NOMO-1 treated with dmso at 0.1 percent for 144 hours (cell line): ENCODE results near the gene STX17.
"Not testable (repeated sequence)": the region's sequence is repeated elsewhere in the genome, so short reads cannot be mapped to it uniquely, and the experiment has no call there.

Experiments
- DNase-seq: peaks from one replicate; lab custom pipeline; 2025; ENCODE audit not compliant: unreplicated experiment; lab: John Stamatoyannopoulos, UW

Gene STX17

DNA sequence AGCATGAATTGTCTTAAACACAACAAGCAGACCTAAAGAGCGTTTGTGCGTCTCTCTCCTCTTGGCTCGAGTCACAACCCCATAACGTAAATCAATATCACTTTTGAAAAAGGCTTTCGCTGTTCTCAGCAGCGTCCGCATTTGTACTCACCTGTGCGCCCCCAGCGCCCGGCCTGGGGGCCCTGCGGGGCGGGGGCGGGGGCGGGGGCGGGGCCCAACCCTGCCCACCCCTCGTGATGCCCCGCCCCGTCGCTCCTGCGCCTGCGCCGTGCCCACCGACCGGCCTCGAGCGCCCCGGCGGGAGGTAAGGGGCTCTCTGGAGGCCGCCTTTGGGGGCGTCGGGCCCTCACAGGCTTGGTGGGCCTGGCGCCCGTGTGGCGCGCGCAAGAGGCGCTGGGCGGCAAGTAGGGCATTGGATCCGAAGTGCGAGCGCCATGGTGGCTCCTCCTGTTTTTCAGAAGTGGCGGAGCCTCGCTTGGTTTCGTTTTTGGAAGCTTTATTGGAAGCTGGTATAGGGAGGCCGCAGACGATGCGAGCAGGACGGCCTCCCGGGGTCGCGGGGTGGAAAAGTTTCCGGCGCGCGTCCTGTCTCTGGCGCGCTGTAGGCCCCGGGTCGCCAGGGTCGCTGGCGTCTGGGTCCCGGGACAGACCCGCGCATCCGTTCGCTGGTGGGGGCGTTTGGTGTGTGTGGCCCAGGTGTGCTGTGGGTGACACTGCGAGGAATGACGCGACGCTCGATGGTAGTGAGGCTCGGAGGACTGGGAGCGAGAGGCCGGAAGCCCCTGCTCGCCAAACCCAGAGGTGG lies at the start of gene STX17:
Gene STX17, plus strand, starts transcription at position 252 of the 805 bp plus-strand sequence. CDS start 8,586 bp downstream, outside the sequence.
- DNase-seq, result peak; percentile 45

DNA sequence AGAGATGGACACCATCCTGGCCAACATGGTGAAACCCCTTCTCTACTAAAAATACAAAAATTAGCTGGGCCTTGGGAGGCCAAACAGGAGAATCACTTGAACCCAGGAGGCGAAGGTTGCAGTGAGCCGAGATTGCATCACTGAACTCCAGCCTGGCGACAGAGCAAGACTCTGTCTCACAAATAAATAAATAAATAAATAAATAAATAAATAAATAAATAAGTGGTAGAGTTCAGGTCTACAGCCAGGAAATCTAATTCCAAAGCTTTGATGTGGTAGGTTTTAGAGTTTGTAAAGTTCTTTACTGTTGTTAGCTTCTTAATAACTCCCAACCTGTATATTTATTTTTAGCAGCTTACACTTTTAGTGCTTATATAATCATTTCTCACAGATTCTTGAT lies 48.9 kb upstream of the STX17 start:
- DNase-seq, result not testable (repeated sequence)

GRCh38 chr9:99858087-99858486 lies 48.4 kb upstream of the STX17 start:
- no peak for DNase-seq

DNA sequence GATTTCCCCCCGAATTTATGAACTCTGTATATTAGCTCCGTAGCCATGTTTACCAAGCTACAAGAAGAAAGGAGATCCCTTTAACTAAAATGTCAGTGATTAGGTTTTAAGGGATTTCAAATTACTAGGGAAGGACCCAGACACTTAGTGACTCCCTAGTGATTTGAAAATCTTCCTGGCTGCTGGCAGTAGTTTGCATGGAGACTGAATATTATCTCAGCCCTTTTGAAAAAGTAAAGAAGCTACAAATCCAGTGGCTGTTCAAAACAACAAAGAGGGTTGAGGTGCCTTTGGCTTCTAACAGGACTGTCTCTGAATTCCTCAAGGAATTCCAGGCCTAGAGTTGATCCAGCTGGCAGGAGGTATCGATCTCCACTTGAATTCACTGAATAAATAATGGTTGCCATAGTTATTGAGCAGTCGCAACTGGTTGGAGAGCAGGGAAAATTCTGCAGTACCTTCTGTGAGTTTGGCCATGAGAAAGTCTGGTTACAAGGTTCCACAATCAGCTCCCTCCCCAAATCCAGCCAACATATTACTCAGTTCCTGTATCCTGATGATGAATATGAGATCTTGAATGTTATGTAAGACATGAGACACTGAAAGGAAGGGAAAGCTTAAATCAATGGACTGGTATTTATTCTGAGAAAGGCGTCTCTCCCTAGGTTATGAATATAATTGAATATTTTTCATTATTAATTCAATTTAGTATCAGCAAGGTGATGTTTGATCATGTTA lies 47.0 kb upstream of the STX17 start:
- no peak for DNase-seq

- no peak for DNase-seq
These were observed 46.2 kb upstream of the STX17 start for GRCh38 chr9:99860266-99860665.

GRCh38 chr9:99863955-99864354 lies 42.5 kb upstream of the STX17 start:
- DNase-seq, result no peak

- no peak for DNase-seq
These were observed 40.1 kb upstream of the STX17 start for GRCh38 chr9:99866398-99866797.

DNA sequence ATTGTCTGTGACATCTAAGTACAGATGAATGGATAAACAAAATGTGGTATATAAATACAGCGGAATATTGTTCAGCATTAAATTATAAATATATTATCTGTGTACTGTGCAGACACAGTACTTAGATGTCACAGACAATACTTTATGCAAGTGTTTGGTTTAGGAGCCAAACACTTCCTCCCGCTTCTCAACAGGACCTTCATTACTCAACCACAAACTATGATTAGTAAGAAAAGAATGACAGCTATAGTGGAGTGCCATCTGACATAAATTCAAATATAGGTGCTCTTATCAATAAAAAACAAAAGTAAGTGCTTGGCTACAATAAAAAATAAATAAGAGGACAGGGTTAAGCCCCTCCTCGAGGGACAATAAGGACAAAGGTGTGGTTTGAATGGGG lies 38.9 kb upstream of the STX17 start:
- no peak for DNase-seq

DNA sequence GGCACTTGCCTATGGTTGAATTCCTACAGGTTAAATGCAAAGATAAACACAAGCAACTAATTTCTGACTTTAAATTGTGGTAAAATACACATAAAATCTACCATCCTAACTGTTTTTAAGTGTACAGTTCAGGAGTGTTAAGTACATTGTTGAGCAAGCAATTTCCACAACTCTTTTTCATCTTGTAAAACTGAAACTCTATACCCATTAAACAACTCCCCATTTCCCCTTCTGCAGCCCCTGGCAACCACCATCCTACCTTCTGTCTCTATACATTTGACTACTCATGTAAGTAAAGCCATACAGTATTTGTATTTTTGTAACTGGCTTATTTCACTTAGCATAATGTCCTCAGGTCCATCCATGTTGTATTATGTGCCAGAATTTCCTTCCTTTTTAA lies 38.5 kb upstream of the STX17 start:
- DNase-seq, result no peak

- DNase-seq, result no peak
These were observed 37.6 kb upstream of the STX17 start for GRCh38 chr9:99868845-99869244.

- no peak for DNase-seq
These were observed 36.3 kb upstream of the STX17 start for GRCh38 chr9:99870126-99870525.

- no peak for DNase-seq
These were observed 32.9 kb upstream of the STX17 start for GRCh38 chr9:99873531-99873930.

DNA sequence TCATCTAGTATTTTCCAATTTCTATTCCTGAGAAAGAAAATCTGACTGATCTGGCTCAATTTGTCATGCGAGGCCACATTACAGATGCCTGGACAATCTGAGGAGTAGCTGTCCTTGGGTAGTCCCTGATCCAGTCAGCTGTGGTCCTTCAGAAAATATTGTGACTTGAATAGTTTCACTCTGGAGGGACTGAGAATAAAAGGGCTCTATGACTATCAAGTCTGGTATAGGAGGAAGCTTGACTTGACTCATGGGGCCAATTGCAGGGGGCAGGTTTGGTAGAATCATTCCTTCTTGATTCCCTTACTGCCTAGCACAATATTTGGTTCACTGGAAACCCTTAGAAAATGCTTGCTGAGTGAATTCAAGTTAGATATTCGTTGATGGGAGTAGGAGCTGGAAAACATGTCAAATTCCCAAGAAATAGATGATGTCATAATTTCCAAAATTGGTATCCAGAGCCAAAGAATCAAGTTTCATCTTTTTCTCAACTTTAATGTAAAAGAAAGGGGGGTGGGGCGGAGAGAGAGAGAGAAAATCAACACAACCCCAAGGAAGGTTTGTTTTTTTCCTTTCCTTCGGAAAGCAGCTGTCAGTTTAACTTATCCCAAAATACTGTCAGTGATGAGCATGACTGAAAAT lies 32.4 kb upstream of the STX17 start:
- DNase-seq, result no peak

DNA sequence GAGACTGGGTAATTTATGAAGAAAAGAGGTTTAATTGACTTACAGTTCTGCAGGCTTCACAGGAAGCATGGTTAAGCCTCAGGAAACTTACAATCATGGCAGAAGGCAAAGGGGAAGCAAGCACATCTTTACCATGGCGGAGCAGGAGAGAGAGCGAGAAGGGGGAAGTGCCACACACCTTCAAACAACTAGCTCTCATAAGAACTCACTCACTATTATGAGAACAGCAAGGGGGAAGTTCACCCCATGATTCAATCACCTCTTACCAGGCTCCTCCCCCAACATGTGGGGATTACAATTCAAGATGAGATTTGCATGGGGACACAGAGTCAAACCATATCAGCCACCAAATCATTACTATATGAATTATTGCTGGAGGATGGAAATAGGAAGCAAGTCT lies 30.3 kb upstream of the STX17 start:
- no peak for DNase-seq

DNA sequence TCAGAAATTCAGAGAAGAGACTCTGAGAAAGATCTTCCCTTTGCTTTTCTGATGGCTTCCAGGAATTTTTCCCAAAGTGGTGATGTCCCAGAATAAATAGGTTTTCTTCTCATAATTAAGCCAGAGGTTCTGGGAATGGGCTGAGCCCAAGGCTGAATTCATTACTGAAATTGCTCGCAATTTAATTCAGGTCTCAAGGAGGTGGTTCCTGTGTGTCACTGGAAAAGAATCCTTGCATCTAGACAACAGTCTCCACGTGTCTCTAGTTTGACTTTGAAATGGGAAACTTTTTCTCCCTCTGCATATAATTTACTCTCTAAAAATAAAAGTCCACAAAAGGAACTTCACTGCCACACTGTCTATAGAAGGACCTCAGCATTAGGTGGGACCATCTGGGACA lies 27.8 kb upstream of the STX17 start:
- DNase-seq, result no peak

- DNase-seq, result no peak
These were observed 24.7 kb upstream of the STX17 start for GRCh38 chr9:99881769-99882168.

GRCh38 chr9:99885747-99886146 lies 20.7 kb upstream of the STX17 start:
- no peak for DNase-seq

DNA sequence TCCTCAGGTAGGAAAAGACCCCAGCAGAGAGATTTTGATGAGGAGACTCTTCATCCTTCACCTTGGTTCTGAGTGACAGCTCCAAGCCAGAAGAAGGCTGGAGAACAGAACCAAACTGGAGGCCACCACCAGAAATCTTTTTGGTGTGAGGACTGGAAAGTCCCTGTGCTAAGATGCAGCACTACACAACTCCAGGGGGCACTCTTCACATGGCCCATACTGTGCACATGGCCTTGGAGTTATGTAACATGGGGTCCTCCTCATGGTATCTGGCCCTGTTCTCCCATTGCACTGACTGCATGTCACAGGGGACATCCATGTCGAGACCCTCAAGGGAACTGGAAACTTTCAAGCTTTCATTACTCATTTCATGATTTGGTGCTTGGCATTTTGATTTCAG lies 17.3 kb upstream of the STX17 start:
- DNase-seq, result no peak

DNA sequence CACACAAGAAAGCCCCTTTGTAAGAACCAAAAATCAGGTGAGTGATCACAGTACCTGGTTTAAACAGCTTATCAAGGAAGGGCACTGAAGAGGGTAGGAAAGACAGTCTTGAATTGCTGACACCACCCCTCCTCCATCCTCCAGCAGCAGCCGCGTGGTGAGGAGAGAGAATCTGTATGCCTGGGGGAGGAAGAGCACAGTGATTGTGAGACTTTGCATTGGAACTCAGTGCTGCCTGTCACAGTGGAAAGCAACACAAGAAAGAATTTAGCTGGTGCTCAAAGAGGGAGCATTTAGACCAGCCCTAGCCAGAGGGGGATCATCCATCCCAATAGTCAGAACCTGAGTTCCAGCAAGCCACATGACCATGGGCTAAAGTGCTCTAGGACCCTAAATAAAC lies 11.6 kb upstream of the STX17 start:
- DNase-seq, result no peak

GRCh38 chr9:99895510-99895909 lies 10.9 kb upstream of the STX17 start:
- DNase-seq, result no peak

- DNase-seq, result no peak
These were observed 10.3 kb upstream of the STX17 start for GRCh38 chr9:99896119-99896518.

GRCh38 chr9:99903393-99903792 lies 3.1 kb upstream of the STX17 start:
- DNase-seq, result no peak
